GM19452 (cell line): ENCODE measurements around the gene CELF4.
"Not testable (repeated sequence)": the region's sequence is repeated elsewhere in the genome, so short reads cannot be mapped to it uniquely, and the experiment has no call there.

ENCODE experiments used
- ATAC-seq: cut with Tn5 transposase; IDR thresholded peaks from one replicate; pipeline ENCODE4 v1.9.1; 2021; ENCODE audit not compliant: unreplicated experiment

CELF4 gene

DNA sequence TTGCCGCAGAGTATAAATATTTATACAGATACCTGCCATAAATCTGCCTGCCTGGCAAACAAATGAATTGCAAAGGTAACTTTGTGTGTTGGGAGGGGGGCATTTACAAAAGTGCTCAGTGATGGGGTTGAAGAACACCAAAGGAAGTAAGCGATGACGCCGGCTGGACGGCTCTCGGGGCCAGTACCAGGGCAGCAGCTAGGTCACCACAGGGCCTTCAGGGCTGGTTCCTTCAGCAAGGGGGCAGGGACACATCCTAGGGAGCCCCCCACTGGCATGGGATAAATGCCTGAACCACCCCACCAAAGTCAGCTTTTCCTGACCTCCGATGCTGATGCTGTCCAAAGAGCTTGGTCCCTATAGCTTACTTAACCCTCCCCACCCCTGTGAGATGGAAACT is 190.4 kb downstream of the CELF4 start:
- ATAC-seq, result no peak

- ATAC-seq, result no peak
These were observed 197.3 kb downstream of the CELF4 start for GRCh38 chr18:37368110-37368954.

- no peak for ATAC-seq
These were observed 201.4 kb downstream of the CELF4 start for GRCh38 chr18:37364237-37364636.

DNA sequence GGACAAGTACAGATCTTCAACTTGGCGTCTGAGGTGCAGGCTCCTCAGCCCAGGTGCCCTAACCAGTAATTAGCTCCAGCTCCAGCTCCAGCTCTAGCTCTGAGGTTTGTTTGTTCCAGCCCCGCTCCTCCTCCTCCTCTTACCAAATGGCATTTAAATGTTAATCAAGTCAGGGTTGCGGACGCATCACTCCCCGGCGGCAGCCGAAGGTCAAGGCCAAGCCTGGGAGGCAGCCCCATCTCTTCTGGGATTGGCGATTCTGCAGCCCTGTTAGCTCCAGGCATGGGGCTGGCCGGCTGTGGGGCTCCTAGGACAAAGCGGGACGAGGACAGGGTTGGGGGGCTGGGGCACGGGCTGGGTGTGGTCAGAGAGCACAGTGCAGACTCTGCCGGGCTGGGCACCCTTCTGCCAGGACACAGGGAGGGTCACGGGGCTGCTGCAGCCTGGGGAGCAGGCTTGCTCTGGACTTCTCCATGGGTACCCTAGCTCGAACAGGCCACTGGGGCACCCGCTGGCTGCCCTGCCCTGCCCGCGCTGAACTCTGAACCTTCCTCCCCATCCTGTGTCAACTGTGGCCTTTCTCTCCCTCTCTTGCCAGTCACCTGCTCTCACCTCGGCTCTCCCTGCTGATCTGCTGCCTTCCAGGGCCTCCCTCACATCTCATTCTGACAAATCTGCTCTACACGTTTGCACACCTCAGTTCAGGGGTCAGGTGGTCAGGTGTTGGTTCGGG is 203.3 kb downstream of the CELF4 start:
- no peak for ATAC-seq

DNA sequence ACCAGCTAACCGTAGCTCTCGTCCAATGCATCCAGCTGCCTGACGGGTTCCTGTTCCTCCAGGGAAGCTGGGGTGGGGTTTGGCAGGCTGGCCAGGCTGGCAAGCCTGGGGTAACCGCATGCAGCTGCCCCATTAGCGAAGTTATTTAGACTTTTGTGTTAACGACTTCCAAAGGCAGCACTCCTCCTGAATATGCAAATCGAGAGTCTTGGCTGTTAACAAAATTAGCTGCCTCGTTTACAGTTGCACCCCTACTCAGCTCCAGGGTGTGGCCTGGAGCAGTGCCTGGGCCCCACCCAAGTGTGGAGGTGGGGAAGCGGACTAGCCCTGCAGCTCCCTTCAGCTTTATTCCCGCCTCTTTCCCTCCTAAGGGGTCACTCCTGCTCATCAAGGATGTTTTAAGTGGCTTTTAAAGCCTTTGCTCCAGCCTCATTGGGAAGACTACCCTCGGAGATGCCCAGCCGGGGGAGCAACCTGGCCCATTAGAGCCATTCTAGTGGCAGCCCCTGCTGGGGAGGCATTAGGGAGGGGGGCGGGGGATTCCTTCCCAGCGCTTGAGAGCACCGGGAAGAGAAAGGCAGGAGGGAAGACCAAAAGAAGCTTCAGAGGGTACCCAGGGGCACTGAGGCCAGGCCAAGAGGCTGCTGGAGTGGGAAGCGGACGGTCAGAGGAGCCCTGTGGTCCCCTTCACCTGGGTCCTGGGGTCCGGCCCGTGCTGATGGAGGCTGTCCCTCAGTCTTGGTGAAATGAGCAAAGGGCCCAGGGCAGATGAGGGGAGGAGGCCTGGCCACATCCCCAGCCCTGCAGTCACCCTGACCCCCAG is 204.1 kb downstream of the CELF4 start:
- no peak for ATAC-seq

DNA sequence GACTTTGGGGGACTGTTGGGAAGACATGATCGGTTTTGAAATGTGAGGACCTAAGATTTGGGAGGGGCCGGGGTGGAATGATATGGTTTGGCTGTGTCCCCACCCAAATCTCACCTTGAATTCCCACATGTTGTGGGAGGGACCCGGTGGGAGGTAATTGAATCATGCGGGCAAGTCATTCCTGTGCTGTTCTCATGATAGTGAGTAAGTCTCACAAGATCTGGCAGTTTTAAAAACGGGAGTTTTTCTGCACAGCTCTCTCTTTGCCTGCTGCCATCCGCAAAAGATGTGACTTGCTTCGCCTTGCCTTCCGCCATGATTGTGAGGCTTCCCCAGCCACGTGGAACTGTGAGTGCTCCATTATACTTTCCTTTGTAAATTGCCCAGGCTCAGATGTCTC is 207.5 kb downstream of the CELF4 start:
- not testable (repeated sequence) for ATAC-seq

- no peak for ATAC-seq
These were observed 209.8 kb downstream of the CELF4 start for GRCh38 chr18:37355772-37356171.

DNA sequence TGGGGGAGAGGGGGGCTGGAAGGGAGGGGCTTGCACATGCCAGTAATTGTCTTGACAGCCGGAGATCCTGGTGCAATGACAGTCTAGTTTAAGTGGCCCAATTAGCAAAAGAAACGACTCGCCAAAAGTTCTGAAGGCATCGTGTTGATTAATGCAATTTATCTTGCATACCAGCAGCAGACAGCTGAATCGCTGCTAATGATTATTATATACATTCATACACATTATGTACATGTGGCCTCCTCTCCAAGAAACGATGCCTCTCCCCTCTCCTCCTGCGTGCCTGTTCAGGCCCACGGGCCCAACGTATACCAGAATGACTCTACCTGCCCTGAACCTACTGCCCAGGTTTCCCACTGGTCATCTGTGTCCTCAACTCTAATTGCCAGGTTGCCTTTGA is 214.5 kb downstream of the CELF4 start:
- no peak for ATAC-seq

GRCh38 chr18:37348729-37349128 is 216.9 kb downstream of the CELF4 start:
- ATAC-seq, result no peak

DNA sequence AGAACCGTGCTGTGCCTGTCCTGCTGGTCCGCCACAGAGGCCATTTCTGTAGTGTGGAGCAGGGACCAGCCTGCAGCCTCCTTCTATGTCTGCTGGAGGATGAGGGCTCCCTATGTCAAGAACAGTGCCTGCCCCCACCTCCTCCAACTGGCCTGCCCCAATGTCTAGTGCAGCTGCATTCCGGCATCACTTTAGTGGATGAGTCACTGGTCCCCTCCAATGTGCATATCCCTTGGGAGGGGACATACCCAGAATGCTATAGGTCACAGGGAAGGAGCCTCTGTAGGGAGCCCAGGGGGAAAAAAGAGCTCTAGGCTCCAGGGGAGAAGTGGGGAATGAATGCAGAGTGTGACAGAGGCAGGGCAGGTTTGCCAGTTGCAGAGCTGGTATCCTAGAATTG is 219.6 kb downstream of the CELF4 start:
- ATAC-seq, result no peak

DNA sequence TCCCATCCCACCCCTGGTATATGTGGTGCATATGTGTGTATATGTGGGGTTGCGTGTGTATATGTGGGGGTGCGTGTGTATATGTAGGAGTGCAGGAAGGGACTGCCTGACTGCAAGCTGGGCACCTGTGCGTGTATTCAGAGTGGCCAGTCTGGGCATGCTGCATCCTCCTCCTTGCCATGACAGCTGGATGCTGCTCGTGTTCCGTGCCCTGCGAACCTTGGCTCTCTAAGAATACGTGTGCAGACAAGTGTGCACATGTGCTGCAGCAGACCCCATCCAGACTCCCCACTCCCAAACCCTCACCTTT is 222.1 kb downstream of the CELF4 start:
- ATAC-seq, result no peak

GRCh38 chr18:37341473-37342086 is 224.0 kb downstream of the CELF4 start:
- no peak for ATAC-seq

GRCh38 chr18:37341016-37341415 is 224.6 kb downstream of the CELF4 start:
- ATAC-seq, result no peak

- ATAC-seq, result no peak
These were observed 225.8 kb downstream of the CELF4 start for GRCh38 chr18:37339701-37340215.

DNA sequence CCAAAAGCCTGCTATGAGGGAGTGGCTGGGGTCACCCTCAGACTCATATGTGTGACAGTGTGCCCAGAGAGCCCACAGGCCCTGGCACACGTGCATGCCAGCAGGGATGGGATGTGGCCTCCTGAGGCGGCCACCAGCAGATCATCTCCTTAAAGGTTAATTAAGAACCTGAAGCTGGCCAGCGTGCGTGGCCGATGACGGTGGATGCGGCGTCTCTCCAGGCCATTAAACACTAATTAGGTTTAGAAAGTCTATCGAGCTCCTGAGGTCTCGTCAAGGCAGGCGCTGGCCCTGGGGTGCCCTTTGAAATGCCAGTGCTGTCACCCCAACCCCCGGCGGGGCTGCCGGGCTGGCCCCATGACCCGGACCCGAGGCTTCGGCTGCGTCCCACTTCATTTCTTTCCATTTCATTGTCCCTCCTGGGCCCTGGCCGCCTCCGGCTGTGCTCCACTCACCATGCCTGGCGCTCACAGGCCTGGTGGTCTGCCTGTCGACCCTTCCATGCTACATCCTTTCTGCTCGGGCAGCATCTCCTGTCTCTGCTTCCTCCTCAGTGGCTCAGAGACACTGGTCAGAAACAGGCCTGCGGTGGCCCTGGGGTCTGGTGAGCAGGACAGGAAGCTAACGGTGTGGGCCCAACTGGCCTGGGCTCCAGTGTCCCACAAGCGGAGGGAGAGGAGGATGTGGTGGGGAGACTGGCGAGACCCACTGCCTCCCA is 228.9 kb downstream of the CELF4 start:
- ATAC-seq, result no peak

DNA sequence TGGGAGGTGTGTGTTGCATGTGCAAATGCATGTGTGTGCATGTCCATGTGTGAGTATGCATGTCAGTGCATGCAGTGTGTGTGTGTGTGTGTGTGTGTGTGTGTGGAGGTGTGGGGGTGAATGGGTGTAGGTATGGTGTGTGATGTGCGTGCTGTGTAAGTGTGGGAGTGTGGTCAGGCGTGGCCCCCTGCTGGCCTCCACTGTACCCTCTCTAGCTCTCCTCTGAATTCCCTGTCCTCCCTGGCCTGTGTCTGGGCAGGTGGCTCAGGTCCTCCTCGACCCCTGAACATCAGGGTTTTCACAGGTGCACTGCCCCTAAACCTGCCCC is 230.2 kb downstream of the CELF4 start:
- ATAC-seq, result no peak

- ATAC-seq, result no peak
These were observed 230.8 kb downstream of the CELF4 start for GRCh38 chr18:37334631-37335408.

DNA sequence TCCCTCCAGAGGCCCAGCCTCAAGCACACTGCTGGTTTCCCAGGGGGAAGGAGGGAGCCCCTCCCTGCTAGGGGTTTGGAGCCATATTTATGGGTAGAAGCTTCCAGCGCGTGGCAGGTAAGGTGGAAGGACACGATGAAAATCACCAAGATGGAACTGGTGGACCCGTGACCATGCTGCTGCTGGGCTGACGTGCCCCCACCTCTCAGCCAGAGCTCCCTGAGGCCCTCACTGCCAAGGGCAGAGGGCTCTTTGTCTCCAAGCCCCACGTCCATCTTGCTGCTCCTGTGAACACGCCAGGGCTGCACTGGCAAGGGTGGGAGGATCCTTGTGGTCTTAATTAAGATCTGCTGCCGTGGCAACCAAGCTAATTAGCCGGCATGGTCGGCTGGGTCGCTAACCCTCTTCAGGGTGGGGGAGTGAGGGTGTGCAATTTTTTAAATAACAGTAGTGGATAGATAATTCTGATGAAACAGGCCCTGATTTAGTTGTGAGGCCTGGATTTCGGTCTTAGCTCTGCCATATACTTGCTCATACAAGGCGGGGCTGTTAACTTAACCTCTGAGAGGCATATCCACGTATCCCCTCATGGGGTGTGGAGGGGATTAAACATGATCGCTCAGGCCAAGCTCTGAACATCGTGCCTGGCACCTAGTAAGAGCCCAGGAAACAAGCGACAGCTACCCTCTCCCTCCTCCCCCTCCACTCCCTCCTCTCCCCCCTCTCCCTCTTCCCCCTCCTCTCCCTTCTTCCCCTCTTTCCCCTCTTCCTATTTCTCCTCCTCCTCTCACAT is 232.8 kb downstream of the CELF4 start:
- ATAC-seq, result no peak

DNA sequence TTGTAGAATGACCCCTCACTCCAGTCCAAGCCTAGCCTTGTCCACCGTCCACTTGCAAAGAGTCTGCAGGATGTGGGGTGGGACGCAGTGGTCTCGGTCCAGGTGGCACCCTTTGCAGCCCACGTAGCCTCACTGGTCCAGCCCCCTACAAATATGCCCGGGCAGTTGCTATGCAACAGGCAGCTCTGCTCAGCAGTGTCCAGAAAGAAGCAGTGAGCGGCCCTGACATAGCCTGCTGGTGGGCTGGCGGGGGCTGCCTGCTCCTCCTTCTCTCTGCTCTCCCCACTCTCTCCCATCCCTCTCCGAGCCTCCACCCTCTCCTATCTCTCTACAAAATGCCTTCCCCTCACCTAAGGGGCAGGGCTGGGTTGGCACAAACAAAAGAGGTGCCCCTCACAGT is 233.4 kb downstream of the CELF4 start:
- ATAC-seq, result no peak
